HEK293 (cell line): ENCODE data around the gene DPYSL5.

Experiments used
- CTCF ChIA-PET: fragments of 350-600 bp; formaldehyde crosslinking; extraction: SDS; loops from one replicate; lab custom pipeline; 2021; ENCODE audit warnings: antibody characterized with exemption; lab: Yijun Ruan, JAX
- POLR2A ChIA-PET: fragments of 300-600 bp; formaldehyde crosslinking; extraction: SDS; loops from one replicate; lab custom pipeline; 2020; ENCODE audit warnings: antibody characterized with exemption, inconsistent platforms; lab: Yijun Ruan, JAX
- H3K27ac ChIP-seq: fragments of 200-500 bp; sonication (Bioruptor generic); 2 replicates; pipeline ENCODE4 v1.5.1; 2014; ENCODE audit warnings: low read depth, low read length, control low read depth, inconsistent platforms; ENCODE audit errors: extremely low read depth
- H3K36me3 ChIP-seq, 2 experiments: fragments of 200-500 bp in 1 of 2; sonication (Bioruptor generic) in 1 of 2; 1 replicate in 1 of 2; 2 replicates in 1 of 2; pipeline ENCODE4 v1.5.1; 2014 to 2017; ENCODE audit warnings: inconsistent platforms in 2 of 2, low read length in 2 of 2; ENCODE audit not compliant: control insufficient read depth in 2 of 2, insufficient read depth in 1 of 2
- H3K4me1 ChIP-seq: fragments of 200-500 bp; sonication (Bioruptor generic); 2 replicates; pipeline ENCODE4 v1.5.1; 2014; ENCODE audit warnings: mild to moderate bottlenecking, low read length, inconsistent platforms; ENCODE audit not compliant: control insufficient read depth, insufficient read depth
- H3K4me3 ChIP-seq: 2 replicates; pipeline ENCODE4 v1.5.1; 2011; ENCODE audit warnings: low read depth, mild to moderate bottlenecking, control low read depth, low read length, moderate library complexity
- H3K9me3 ChIP-seq: fragments of 200-500 bp; sonication (Bioruptor generic); 2 replicates; pipeline ENCODE4 v1.5.1; 2014; ENCODE audit warnings: low read depth, low read length, inconsistent platforms; ENCODE audit not compliant: control insufficient read depth, insufficient read depth
- BCL11A ChIP-seq: fragments of 450-650 bp; formaldehyde crosslinking; IDR thresholded peaks from 2 replicates; pipeline ENCODE4 v1.5.1; 2016; ENCODE audit warnings: low read depth, missing biosample characterization, missing genetic modification characterization
- FEZF1 ChIP-seq: fragments of 450-650 bp; formaldehyde crosslinking; IDR thresholded peaks from 2 replicates; pipeline ENCODE4 v1.5.1; 2016; ENCODE audit warnings: missing biosample characterization, missing genetic modification characterization
- GLI2 ChIP-seq: fragments of 450-650 bp; formaldehyde crosslinking; IDR thresholded peaks from 2 replicates; pipeline ENCODE4; 2017; ENCODE audit warnings: missing biosample characterization, missing genetic modification characterization, low read depth, borderline replicate concordance
- GLIS1 ChIP-seq: fragments of 450-650 bp; formaldehyde crosslinking; IDR thresholded peaks from 2 replicates; pipeline ENCODE4 v1.5.1; 2016; ENCODE audit warnings: missing biosample characterization, missing genetic modification characterization
- KLF1 ChIP-seq: fragments of 450-650 bp; formaldehyde crosslinking; IDR thresholded peaks from 2 replicates; pipeline ENCODE4 v1.5.1; 2016; ENCODE audit warnings: missing biosample characterization, missing genetic modification characterization
- PRDM10 ChIP-seq: fragments of 450-650 bp; formaldehyde crosslinking; IDR thresholded peaks from 2 replicates; pipeline ENCODE4 v1.5.1; 2016; ENCODE audit warnings: missing biosample characterization, missing genetic modification characterization
- SALL2 ChIP-seq: fragments of 450-650 bp; formaldehyde crosslinking; IDR thresholded peaks from 2 replicates; pipeline ENCODE4 v1.5.0; 2017; ENCODE audit warnings: missing biosample characterization, mild to moderate bottlenecking, missing genetic modification characterization, borderline replicate concordance
- SCRT1 ChIP-seq: fragments of 450-650 bp; formaldehyde crosslinking; IDR thresholded peaks from 2 replicates; pipeline ENCODE4 v1.5.1; 2016; ENCODE audit warnings: missing biosample characterization, missing genetic modification characterization, borderline replicate concordance
- SP3 ChIP-seq: fragments of 450-650 bp; formaldehyde crosslinking; IDR thresholded peaks from 2 replicates; pipeline ENCODE4 v1.5.1; 2016; ENCODE audit warnings: missing biosample characterization, missing genetic modification characterization
- TCF7L2 ChIP-seq: IDR thresholded peaks from 2 replicates; pipeline ENCODE4 v1.6.1; 2011; ENCODE audit warnings: low read depth, mild to moderate bottlenecking, inconsistent platforms, low read length, moderate library complexity, borderline replicate concordance
- WT1 ChIP-seq: fragments of 450-650 bp; formaldehyde crosslinking; IDR thresholded peaks from 2 replicates; pipeline ENCODE4 v1.5.1; 2016; ENCODE audit warnings: missing biosample characterization, missing genetic modification characterization
- ZBTB17 ChIP-seq: fragments of 450-650 bp; formaldehyde crosslinking; IDR thresholded peaks from 2 replicates; pipeline ENCODE4 v1.5.1; 2016; ENCODE audit warnings: missing biosample characterization, missing genetic modification characterization
- ZBTB26 ChIP-seq: fragments of 450-650 bp; formaldehyde crosslinking; optimal IDR thresholded peaks from 2 replicates; pipeline ENCODE3; 2016; ENCODE audit warnings: missing biosample characterization, mild to moderate bottlenecking, missing genetic modification characterization
- ZBTB44 ChIP-seq: fragments of 450-650 bp; IDR thresholded peaks from 2 replicates; pipeline ENCODE4 v1.5.1; 2018; ENCODE audit warnings: missing biosample characterization, mild to moderate bottlenecking, missing genetic modification characterization
- ZBTB6 ChIP-seq: fragments of 450-650 bp; formaldehyde crosslinking; IDR thresholded peaks from 2 replicates; pipeline ENCODE4 v1.5.1; 2017; ENCODE audit warnings: missing biosample characterization, missing genetic modification characterization
- ZNF112 ChIP-seq: fragments of 450-650 bp; formaldehyde crosslinking; IDR thresholded peaks from 2 replicates; pipeline ENCODE4 v1.5.0; 2017; ENCODE audit warnings: missing biosample characterization, missing genetic modification characterization
- ZNF19 ChIP-seq: fragments of 450-650 bp; formaldehyde crosslinking; IDR thresholded peaks from 2 replicates; pipeline ENCODE4; 2016; ENCODE audit warnings: missing biosample characterization, missing genetic modification characterization, low read depth
- ZNF266 ChIP-seq: fragments of 450-650 bp; formaldehyde crosslinking; IDR thresholded peaks from 2 replicates; pipeline ENCODE4 v1.5.1; 2016; ENCODE audit warnings: missing biosample characterization, missing genetic modification characterization, low read depth
- ZNF335 ChIP-seq: fragments of 450-650 bp; formaldehyde crosslinking; conservative IDR thresholded peaks from 2 replicates; pipeline ENCODE4 v1.5.1; 2016; ENCODE audit warnings: missing biosample characterization, missing genetic modification characterization
- ZNF473 ChIP-seq: fragments of 450-650 bp; formaldehyde crosslinking; IDR thresholded peaks from 2 replicates; pipeline ENCODE4 v1.5.1; 2017; ENCODE audit warnings: missing biosample characterization, missing genetic modification characterization
- ZNF521 ChIP-seq: fragments of 450-650 bp; formaldehyde crosslinking; IDR thresholded peaks from 2 replicates; pipeline ENCODE4 v1.5.1; 2017; ENCODE audit warnings: missing biosample characterization, mild to moderate bottlenecking, missing genetic modification characterization
- ZNF600 ChIP-seq: fragments of 450-650 bp; formaldehyde crosslinking; IDR thresholded peaks from 2 replicates; pipeline ENCODE4 v1.5.1; 2016; ENCODE audit warnings: missing biosample characterization, missing genetic modification characterization
- ZNF621 ChIP-seq: fragments of 450-650 bp; formaldehyde crosslinking; IDR thresholded peaks from 2 replicates; pipeline ENCODE4 v1.5.1; 2017; ENCODE audit warnings: missing biosample characterization, missing genetic modification characterization
- ZNF623 ChIP-seq: fragments of 450-650 bp; formaldehyde crosslinking; IDR thresholded peaks from 2 replicates; pipeline ENCODE4 v1.5.1; 2016; ENCODE audit warnings: missing biosample characterization, missing genetic modification characterization
- ZNF677 ChIP-seq: fragments of 450-650 bp; IDR thresholded peaks from 2 replicates; pipeline ENCODE4 v1.5.0; 2018; ENCODE audit warnings: missing biosample characterization, mild to moderate bottlenecking, missing genetic modification characterization, moderate library complexity
- ZSCAN16 ChIP-seq: fragments of 450-650 bp; formaldehyde crosslinking; IDR thresholded peaks from 2 replicates; pipeline ENCODE4 v1.5.1; 2016; ENCODE audit warnings: missing biosample characterization, missing genetic modification characterization

The DPYSL5 gene

GRCh38 chr2:26846334-26847306 lies 1.3 kb upstream of the DPYSL5 start (continued):
- TF ChIP-seq SCRT1, result no peak
- peak; percentile 71 for TF ChIP-seq PRDM10
- TF ChIP-seq GLIS1 (tag by site-specific recombination), result peak; percentile 29; the same call in 1 of the 2 replicates
- peak; percentile 88 for TF ChIP-seq ZBTB44 (tag by site-specific recombination)
- no peak for TF ChIP-seq ZNF623
- no peak for TF ChIP-seq ZNF677 (tag by site-specific recombination)
- no peak for TF ChIP-seq ZNF521 (tag by site-specific recombination)
- peak; percentile 76 for TF ChIP-seq ZNF600 (tag by site-specific recombination)
- TF ChIP-seq FEZF1 (tag by site-specific recombination), result no peak
- TF ChIP-seq BCL11A, result no peak
- no peak for TF ChIP-seq GLI2 (tag by site-specific recombination)
- peak; percentile 72 for TF ChIP-seq ZBTB26 (tag by site-specific recombination)
- TF ChIP-seq TCF7L2, result no peak
- TF ChIP-seq WT1 (tag by site-specific recombination), result no peak
- no peak for TF ChIP-seq ZNF621 (tag by site-specific recombination)
- TF ChIP-seq ZNF266 (tag by site-specific recombination), result no peak
- TF ChIP-seq ZSCAN16, result no peak
- no peak for TF ChIP-seq KLF1 (tag by site-specific recombination)
- TF ChIP-seq ZNF19, result no peak
- TF ChIP-seq ZBTB17 (tag by site-specific recombination), result peak; percentile 82
- no peak for TF ChIP-seq SALL2 (tag by site-specific recombination)

- ChIA-PET POLR2A (interaction anchor here (0.8 to 2.6 kb wide), 4 partner anchors 13 to 112 kb away, joined by 3 to 9 read pairs (median 4); no protein-coding TSS in a partner anchor), CTCF (interaction anchor here (0.8 to 9.3 kb wide), 18 partner anchors 16 to 242 kb away, joined by 3 to 156 read pairs (median 10); no protein-coding TSS in a partner anchor)
- Histone ChIP-seq H3K4me3 (peak overlapping the region; percentile 72), H3K4me1 (peaks cover 7% of the 10 kb centered on the region), H3K36me3 (peaks cover 0 to 2% of the 10 kb centered on the region in 2 experiments; a peak in 1 of 3 replicates), H3K27ac (peak overlapping the region; percentile 17; the same call in 1 of the 2 replicates), H3K9me3 (no peaks in the 10 kb centered on the region)
- TF ChIP-seq ZNF112 (tag by site-specific recombination) (no peak), ZBTB6 (tag by site-specific recombination) (no peak), ZNF335 (tag by site-specific recombination) (peak; percentile 82), SP3 (tag by site-specific recombination) (no peak), ZNF473 (tag by site-specific recombination) (no peak)
Measured at GRCh38 chr2:26847307-26847654, 651 bp upstream of the DPYSL5 start.
